ENCODE measurements around the gene ZFAND3.

DNA sequence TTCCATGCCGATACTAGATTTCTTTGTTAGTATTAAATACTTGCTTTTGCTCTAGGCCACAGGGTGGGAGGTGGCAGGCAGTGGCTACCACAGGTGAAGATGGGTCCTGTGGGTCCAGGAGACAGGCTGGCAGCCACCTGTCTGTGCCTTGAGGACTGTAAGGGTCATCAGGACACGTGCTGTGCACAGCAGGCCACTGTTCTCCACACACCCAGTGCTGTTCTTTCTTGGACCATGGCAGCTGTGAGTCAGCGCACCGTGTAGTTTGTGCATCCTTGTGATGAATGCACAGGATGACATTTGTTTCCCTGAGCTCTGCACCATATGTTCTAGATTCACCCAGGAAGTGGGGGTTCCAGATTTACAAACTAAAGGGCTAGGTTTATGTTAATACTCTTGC lies 317.0 kb downstream of the ZFAND3 start:
- TF ChIP-seq REST (IDR thresholded peaks at IDR 0.05; ENCODE audit: borderline replicate concordance), result no peak
- TF ChIP-seq CTCF (IDR thresholded peaks at IDR 0.05; ENCODE audit: poor library complexity, severe bottlenecking), result no peak
- no peak for TF ChIP-seq TAF1 (IDR thresholded peaks at IDR 0.05; ENCODE audit: low read depth)
- TF ChIP-seq POLR2AphosphoS5 (IDR thresholded peaks at IDR 0.05), result no peak
- no peak for TF ChIP-seq EZH2 (IDR thresholded peaks at IDR 0.05; ENCODE audit: borderline replicate concordance, insufficient read depth, low read length, poor library complexity, severe bottlenecking)
- no peak for TF ChIP-seq SMC3 (conservative IDR thresholded peaks at IDR 0.05; ENCODE audit: poor library complexity)
- no peak for TF ChIP-seq RAD21 (conservative IDR thresholded peaks at IDR 0.05)

Measured in neural cell (in vitro differentiated cells).